HG03103 (cell line): ENCODE measurements around the gene PHACTR3.
"Not testable (repeated sequence)": the region's sequence is repeated elsewhere in the genome, so short reads cannot be mapped to it uniquely, and the experiment has no call there.

Source experiments
- ATAC-seq: cut with Tn5 transposase; IDR thresholded peaks from one replicate; pipeline ENCODE4 v1.9.1; 2021; ENCODE audit warnings: low read depth; ENCODE audit not compliant: unreplicated experiment

PHACTR3 gene

DNA sequence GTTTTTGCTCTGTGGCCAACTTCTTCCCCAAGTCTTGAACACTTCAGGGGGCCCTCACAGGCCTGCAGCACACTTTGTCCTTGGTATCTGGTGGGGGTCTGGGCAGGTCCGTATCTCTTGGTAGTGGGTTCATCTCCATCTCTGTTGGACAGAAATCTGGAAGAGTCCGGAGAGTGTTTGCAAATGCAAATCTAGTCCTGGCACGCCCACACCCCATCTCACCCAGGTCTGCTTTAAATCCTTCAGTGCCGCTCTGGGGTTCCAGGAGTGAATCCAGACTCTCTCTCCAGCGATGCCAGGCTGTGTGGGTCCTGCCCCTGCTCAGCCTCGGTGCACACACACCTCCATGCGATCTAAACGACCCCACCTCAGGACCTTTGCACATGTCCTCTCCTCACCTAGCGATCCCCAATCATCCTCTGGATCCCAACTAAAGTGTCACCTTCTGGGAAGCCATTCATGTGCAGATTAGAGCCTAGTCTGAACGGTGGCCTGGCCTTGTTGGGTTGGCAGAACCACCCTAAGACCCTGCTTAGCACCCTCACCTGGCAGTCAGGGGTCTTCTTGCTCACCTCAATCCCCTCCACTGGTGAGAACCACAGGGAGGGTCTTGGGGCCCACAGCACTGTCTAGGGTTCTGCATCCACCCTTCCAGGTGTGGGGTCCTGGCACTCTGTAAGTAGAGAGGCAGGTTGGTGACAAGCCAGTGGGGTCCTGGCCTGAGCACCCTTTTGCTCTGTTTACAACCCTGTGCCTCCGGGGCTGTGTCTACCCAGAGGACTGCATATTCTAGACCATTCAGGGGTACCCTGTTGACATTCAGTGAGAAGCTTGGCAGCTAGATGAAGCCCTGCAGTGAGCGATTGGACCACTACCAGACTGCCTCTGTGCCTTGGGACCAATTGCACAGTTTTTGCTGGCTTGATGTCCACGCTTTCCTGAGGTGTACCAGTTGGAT lies 228.3 kb downstream of the PHACTR3 start:
- no peak for ATAC-seq

- no peak for ATAC-seq
Measured at GRCh38 chr20:59835057-59835447, 230.7 kb downstream of the PHACTR3 start.

DNA sequence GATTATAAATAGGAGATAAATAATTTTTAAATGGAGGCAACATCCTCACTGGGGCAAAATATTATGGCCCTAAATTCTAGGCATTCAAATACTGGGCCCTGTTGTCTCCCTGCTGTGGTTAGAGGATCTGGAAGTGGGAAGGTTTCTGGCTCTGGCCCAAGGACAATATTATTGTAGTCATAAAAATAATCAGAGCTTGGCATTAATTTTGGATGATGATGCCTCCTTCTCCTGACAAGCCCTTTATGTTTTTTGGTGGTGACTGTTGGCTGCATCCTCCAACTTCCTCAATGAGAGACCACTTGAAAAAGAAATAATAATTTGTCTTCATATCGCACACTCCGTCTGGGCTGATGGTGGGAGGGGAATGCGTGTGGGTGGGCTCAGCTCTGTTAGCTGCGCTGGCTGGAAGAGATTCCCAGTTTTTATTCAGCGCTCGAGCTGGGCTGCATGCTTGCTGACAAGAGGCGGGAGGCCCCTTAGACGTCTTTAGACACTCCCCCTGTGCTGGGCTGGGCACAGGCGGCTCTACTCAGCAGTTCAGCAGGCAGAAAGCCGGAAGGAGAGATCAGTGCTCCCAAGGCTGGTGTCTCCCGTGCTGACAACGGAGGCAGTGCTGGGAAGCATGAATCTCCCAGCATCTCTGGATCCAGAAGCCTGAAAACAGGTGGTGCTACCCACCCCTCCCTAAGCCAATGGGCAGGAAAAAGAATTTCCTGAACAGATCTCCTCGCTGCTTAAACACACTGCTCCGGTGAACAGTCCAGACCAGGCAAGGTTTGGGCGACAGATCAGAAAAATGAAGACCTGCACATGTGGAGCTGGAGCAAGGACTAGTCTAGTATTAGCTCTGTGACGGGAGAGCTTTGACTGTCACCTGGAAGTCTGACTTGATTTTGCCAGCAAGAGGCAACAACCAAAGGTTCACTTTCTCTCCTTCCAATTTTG lies 231.4 kb downstream of the PHACTR3 start:
- no peak for ATAC-seq

DNA sequence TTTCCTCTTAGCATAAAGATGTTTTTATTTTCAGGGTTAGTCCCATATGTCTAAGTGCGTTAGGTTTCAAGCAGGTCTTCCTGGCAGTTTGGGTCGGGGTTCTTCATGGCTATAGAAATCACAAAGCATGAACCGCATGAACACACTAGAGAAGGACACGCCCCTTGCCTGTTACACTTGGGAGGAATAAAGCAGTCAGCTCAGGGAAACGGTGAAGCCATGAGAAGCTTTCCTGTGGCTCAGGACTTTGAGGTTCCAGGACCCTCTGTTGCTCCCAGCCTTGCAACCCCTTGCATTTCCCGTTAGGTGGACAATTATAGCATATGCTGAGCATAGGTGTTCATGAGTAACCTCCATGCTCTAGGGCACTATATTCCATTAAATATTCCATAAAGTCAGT lies 232.4 kb downstream of the PHACTR3 start:
- ATAC-seq = no peak

- peak; percentile 71 for ATAC-seq
Measured at GRCh38 chr20:59837623-59838394, 233.5 kb downstream of the PHACTR3 start.

- no peak for ATAC-seq
Measured at GRCh38 chr20:59839400-59839799, 235.1 kb downstream of the PHACTR3 start.

GRCh38 chr20:59845472-59845871 lies 241.1 kb downstream of the PHACTR3 start:
- no peak for ATAC-seq

GRCh38 chr20:59848182-59848581 lies 243.8 kb downstream of the PHACTR3 start:
- ATAC-seq = no peak

DNA sequence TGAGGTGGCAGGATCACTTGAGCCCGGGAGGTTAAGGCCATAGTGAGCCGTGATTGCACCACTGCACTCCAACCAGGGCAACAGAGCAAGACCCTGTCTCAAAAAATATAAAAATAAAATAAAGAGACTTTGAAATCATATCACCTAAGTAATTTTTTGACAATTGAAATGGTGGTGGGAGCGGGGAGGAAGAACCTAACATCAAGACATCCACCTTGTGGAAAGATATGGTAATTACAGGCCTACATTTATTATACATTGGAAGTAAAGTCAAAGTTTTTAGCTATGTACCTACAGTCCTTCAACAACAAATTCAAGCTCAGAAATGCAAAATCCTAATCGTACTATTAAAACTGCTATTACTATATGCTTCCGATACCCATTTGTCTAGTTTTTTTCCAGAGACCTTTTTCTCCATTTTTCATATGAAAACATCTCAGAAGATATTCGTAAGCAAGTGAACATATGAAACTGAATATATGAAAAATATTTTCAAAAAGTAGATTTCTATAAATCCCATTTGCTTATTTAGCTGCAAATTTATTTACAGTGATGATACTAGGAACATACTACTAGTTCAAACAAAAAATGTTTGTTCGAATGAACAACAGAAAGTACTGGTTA lies 245.8 kb downstream of the PHACTR3 start:
- no peak for ATAC-seq

DNA sequence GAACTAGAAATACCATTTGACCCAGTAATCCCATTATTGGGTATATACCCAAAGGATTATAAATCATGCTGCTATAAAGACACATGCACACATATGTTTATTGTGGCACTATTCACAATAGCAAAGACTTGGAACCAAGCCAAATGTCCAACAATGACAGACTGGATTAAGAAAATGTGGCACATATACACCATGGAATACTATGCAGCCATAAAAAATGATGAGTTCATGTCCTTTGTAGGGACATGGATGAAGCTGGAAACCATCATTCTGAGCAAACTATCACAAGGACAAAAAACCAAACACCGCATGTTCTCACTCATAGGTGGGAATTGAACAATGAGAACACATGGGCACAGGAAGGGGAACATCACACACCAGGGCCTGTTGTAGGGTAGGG lies 252.2 kb downstream of the PHACTR3 start:
- ATAC-seq = not testable (repeated sequence)

DNA sequence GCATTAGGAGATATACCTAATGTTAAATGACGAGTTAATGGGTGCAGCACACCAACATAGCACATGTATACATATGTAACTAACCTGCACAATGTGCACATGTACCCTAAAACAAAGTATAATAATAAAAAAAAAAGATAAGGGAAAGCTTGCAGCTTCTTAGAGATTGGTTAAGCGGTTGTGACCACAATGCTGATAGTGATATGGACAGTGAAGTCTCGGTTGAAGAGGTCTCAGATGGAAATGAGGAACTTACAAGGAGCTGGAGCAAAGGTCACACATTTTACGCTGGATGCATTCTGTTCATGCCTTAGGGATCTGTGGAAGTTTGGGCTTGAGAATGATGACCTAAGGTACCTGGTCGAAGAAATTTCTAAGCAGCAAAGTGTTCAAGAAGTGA lies 252.6 kb downstream of the PHACTR3 start:
- ATAC-seq = not testable (repeated sequence)

GRCh38 chr20:59857966-59858365 lies 253.6 kb downstream of the PHACTR3 start:
- ATAC-seq = no peak

- ATAC-seq = no peak
Measured at GRCh38 chr20:59858425-59858824, 254.1 kb downstream of the PHACTR3 start.

DNA sequence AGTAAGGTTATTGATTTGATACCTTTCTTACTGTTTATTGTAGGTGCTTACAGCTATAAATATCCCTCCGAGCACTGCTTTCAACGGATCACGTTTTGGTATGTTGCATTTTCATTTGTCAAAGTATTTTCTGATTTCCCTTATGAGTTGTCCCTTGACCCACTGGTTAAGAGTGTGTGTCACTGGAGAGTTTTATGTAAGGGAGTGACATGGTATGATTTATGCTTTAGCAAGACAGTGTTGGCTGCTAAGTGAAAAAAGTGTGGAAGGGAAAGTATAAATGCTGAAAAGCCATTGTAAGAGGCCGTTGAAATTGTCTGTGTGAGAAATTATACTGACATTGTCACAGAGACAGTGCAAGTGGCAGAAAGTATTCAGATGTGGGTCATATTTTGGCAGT lies 257.1 kb downstream of the PHACTR3 start:
- ATAC-seq = no peak

DNA sequence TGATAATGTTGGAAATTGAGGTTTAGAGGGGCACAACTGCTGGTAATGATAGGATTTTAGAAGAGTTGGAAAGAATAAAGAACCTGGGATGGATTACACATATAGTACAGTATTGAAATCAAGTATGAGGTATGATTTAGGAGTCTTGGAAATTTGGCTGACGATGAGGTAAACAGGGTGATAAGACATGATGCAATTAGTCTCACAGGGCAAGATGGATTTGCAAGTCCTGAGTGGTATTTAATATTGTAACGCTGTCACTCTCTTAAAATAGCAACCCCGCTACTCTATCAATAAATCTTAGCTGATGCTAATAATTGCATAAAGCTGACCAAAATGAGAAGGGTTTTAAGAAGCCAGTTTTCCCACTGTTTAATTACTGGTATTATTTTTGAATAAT lies 258.7 kb downstream of the PHACTR3 start:
- ATAC-seq = no peak

GRCh38 chr20:59864726-59865125 lies 260.4 kb downstream of the PHACTR3 start:
- ATAC-seq = no peak

DNA sequence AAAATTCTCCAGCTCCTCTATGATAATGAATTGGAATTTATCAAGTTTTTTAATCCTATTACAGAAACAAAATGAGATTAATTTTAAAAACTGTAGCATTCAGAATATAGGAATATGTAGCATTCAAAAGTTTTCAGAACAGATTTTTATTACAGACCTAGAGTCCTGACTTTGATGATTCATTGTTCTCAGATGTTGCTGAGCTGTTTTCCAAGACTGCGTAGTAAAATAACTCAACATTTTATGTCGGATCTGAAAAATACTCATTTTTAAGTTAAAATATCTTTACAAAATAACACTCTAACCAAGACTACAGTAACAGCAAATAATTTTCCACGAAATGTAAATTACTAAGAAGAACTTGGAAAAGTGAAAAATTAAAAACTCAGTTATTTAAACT lies 262.0 kb downstream of the PHACTR3 start:
- no peak for ATAC-seq

GRCh38 chr20:59871096-59871495 lies 266.8 kb downstream of the PHACTR3 start:
- ATAC-seq = no peak

GRCh38 chr20:59873409-59873808 lies 269.1 kb downstream of the PHACTR3 start:
- no peak for ATAC-seq

DNA sequence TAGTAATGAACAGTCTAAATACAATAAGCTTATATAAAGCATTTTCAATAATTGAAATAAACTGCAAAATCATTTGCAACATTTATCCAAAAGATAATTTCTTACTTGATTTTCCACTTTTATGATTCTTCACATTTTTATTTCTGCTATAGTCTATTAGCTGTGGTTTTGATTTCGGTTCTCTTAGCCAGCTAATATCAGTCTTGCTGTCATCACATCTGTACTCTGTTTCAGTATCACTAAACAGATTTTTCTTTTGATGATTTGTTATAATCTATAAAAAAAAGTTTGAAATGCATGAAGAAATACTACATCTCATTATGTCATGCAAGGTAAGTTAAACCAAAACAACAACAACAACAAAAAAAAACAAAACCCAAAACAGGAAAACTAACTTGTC lies 275.9 kb downstream of the PHACTR3 start:
- no peak for ATAC-seq
